Activated CD8-positive, alpha-beta memory T cell treated with anti-CD3 and anti-CD28 coated beads for 48 hours (primary cell): ENCODE measurements around the gene ACTL7A.
"Not testable (repeated sequence)": the region's sequence is repeated elsewhere in the genome, so short reads cannot be mapped to it uniquely, and the experiment has no call there.

ENCODE experiments used
- DNase-seq, 3 experiments: peaks; one replicate each; pipeline ENCODE4 v3.0.0-alpha.2; 2020; ENCODE audit warnings: low read depth in 2 of 3, low spot score in 2 of 3

Gene ACTL7A

GRCh38 chr9:108848296-108848695 is 13.8 kb upstream of the ACTL7A start:
- not testable (repeated sequence) for DNase-seq

DNA sequence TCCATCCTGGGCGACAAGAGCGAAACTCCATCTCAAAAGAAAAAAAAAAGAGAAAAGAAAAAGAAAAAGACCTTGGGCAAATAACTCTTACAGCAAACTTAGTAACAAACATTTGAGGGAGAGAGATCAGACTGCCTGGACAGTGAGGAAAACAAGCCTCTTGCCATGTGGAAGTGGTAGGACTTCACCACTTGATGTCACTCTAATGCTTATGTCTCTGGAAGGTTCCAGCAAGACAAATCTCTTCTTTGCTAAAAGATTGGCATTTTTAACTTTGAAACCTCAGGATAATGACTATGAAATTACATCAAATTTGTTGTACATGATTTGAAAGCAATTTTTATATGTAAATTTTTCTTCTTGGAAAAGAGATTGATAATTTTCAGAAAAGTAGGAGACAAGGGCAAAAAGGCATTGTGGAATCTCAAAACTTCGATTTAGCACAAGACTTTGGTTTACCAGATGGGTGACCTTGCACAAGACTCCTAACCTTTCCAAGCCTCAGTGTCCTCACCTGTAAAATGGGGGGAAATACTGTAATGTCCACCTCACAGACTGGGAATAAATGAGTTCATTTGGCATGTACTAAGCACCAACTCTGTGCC is 11.7 kb upstream of the ACTL7A start:
- no peak for DNase-seq

GRCh38 chr9:108851138-108851537 is 10.9 kb upstream of the ACTL7A start:
- no peak for DNase-seq

GRCh38 chr9:108852079-108852478 is 10.0 kb upstream of the ACTL7A start:
- no peak for DNase-seq

- no peak for DNase-seq
Measured at GRCh38 chr9:108854094-108854493, 8.0 kb upstream of the ACTL7A start.

GRCh38 chr9:108854641-108855528 is 7.2 kb upstream of the ACTL7A start:
- no peak for DNase-seq

DNA sequence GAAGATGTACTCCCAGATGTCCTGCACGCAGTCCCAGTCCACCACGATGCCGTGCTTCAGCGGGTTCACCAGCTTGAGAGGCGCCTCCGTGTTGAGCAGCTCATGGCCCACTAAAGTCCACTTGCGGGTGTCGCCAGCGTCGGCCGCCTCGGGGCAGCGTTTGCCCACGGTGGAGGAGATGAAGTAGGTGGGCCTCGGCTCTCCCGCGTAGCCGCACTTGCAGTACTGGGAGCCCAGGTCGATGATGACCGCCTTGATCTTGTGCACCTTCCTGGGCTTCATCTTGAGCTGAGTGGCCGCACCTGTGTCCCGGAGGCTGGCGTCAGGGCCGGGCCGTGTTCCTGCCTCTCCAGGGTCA is 6.6 kb upstream of the ACTL7A start:
- DNase-seq, result no peak

GRCh38 chr9:108855888-108856287 is 6.2 kb upstream of the ACTL7A start, which contains the start of gene ACTL7B:
Gene ACTL7B (minus strand): TSS chr9:108855986. CDS start chr9:108855930, 56 bp downstream.
- DNase-seq, result no peak

- no peak for DNase-seq
Measured at GRCh38 chr9:108857572-108857971, 4.5 kb upstream of the ACTL7A start.

- DNase-seq, result no peak
Measured at GRCh38 chr9:108859459-108860114, 2.5 kb upstream of the ACTL7A start.

- no peak for DNase-seq
Measured at GRCh38 chr9:108860354-108860753, 1.7 kb upstream of the ACTL7A start.

DNA sequence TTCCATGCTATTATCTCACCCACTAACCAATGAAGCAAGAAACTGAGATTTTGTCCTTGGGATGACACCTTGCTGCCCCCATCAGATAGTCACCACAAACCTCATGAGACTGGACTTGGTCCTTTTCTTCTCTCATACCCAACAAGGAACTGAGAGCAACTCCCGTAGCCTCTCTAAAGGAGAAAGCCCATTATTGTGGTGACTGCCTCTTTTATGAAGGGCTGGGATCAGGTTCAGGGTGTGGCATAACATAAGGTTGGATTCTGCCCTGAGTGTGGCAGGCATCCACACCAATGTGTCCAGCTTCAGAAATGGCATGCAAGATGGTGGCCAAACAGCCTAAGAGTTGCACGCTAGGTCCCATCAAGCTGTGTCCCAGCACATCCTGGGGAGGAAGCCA is 1.3 kb upstream of the ACTL7A start:
- no peak for DNase-seq

DNA sequence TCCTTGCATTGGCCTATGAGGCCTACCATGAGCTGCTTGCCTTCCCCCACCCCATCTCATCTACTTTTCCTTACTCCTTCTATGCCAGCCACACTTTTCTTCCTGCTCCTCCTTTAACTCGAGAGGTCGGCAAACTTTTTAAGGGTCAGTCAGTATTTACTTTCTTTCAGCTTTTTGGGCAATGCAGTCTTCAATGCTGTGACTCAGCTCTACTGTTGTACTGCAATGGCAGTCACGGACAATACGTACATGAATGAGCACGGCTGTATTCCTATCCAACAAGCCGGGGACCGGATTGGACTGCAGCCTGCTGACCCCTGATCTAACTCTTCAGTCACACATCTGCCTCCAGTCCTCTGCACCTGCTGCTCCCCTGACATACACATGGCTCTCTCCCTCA is 602 bp upstream of the ACTL7A start:
- no peak for DNase-seq

GRCh38 chr9:108863891-108864290 is 1.8 kb downstream of the ACTL7A start:
- DNase-seq, result no peak

GRCh38 chr9:108864446-108864845 is 2.4 kb downstream of the ACTL7A start:
- no peak for DNase-seq

DNA sequence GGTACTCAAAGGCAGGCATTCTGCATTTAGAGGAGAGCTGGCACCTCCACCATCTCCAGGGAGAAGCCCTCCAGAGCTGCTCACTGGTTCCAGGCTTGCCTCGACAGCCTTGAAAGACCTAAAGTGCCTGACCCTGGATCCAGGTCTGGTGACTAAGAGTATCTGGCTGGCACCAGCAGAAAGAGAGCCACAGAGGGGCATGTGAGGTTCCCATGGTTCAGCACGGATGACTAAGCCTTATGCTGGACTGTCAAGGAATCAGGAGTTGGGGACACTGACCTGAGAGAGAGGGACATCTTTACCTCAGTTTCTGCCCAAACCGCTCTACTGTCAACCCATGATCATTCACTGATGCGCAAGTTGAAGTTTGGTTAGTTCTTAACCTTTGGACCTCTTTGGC is 3.0 kb downstream of the ACTL7A start:
- no peak for DNase-seq

- no peak for DNase-seq
Measured at GRCh38 chr9:108866001-108866420, 3.9 kb downstream of the ACTL7A start.

DNA sequence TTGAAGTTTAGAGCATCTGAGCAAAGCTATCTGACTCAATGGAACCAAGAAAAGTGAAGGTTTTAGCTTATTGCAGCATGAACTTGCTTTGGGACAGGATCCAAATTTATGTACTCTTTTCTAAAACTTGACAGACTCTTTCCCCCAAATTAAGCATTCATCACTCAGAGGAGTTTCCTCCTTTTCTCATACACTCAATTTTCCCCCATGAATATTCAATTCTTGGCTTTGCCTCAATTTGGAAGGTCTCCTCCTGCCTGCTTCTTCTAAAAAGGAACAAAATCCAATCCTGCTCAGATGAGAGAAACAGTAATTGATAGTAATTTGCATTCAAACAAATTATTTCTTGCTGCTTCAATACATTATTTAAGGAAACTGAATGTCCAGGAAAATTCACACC is 5.0 kb downstream of the ACTL7A start:
- DNase-seq, result no peak

- DNase-seq, result no peak
Measured at GRCh38 chr9:108867829-108868228, 5.8 kb downstream of the ACTL7A start.

GRCh38 chr9:108869092-108869725 is 7.1 kb downstream of the ACTL7A start:
- no peak for DNase-seq

DNA sequence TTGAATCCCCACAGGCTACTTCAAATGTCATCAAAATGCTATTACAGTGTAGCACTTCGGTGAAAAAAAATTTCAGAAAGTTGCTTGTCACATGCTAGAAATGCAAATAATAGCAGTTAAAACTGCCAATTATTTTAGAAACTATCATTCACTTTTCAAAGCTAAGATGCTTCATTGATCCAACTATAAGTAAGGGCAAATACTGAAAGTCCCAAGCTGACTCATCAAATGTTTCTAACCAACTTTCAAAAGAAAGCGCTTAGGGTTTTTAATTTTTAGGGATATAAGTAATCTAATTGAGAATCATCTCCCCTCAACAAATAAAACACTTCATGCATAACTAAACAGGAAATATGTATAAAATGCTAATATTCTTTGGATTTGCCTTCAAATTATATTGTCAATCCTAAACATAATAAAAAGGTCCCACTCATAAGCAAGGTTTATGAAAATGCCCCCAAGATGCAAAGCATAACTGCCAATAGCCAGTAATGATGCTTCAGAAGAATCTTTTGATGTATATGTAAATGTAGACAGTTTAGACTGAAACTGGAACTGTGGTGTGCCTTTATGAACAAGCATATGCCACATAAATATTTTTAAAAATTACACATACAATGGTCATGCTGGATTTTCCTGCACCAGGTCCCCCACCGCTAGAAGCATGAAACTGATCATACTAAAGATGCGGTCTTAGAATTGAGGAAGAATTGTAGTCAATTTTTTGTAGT is 12.2 kb downstream of the ACTL7A start:
- no peak for DNase-seq
